GM12878 (cell line): ENCODE measurements around the gene SP8. TPM values are rescaled to one million over a fixed set of nuclear protein-coding genes. Genes with fewer than 3 reads are reported as not detected.

Source experiments
- ATAC-seq: fragments of 200-7000 bp; cut with Tn5 transposase; 3 replicates; pipeline ENCODE4 v1.9.1; 2020; ENCODE audit warnings: mild to moderate bottlenecking, moderate library complexity
- BruUV-seq: library from RNA; stranded (reverse); fragments of 400-500 nt; replicated peaks from 2 replicates; lab custom pipeline; 2021; lab: Mats Ljungman, UMichigan
- CTCF ChIA-PET: fragments of 300-600 bp; sonication (Branson Sonifier 250); formaldehyde crosslinking; extraction: SDS; loops from one replicate; lab custom pipeline; 2021; ENCODE audit warnings: inconsistent platforms; lab: Yijun Ruan, JAX
- POLR2A ChIA-PET: fragments of 350-600 bp; formaldehyde crosslinking; extraction: SDS; loops from one replicate; lab custom pipeline; 2021; ENCODE audit warnings: inconsistent platforms; lab: Charles Lee
- RAD21 ChIA-PET: fragments of 300-600 bp; sonication (Branson Sonifier 250); formaldehyde crosslinking; loops from one replicate; lab custom pipeline; 2023; ENCODE audit warnings: antibody characterized with exemption; ENCODE audit not compliant: unreplicated experiment; lab: Charles Lee
- SMC1A ChIA-PET: fragments of 300-600 bp; sonication (Branson Sonifier 250); formaldehyde crosslinking; loops from one replicate; lab custom pipeline; 2023; ENCODE audit not compliant: unreplicated experiment, uncharacterized antibody; lab: Charles Lee
- DNase-seq: peaks from one replicate; pipeline ENCODE4 v3.0.0-alpha.2; 2011; ENCODE audit warnings: low read depth, low spot score
- FAIRE-seq: peaks from 3 replicates; lab custom pipeline; 2011; peaks lifted over from hg19 to GRCh38; lab: Jason Lieb, UNC
- H2AFZ ChIP-seq: 2 replicates; pipeline ENCODE4 v1.6.0; 2011; ENCODE audit warnings: low read depth, low read length, control low read depth; ENCODE audit not compliant: control insufficient read depth
- H3K27ac ChIP-seq: 2 replicates; pipeline ENCODE4 v1.5.1; 2011; ENCODE audit warnings: control low read depth; ENCODE audit not compliant: control insufficient read depth, insufficient read depth
- H3K27me3 ChIP-seq, 2 experiments: replicated peaks in 1 of 2; 2 replicates each; pipeline versions ENCODE4 v1.6.0 to v1.6.1; 2011; ENCODE audit warnings: low read length in 1 of 2; ENCODE audit not compliant: control insufficient read depth in 2 of 2, insufficient read depth in 2 of 2
- H3K36me3 ChIP-seq, 2 experiments: 2 replicates each; pipeline ENCODE4 v1.5.1; 2011; ENCODE audit warnings: low read length in 1 of 2; ENCODE audit not compliant: control insufficient read depth in 2 of 2, insufficient read depth in 2 of 2
- H3K4me1 ChIP-seq: 2 replicates; pipeline ENCODE4 v1.6.1; 2011; ENCODE audit warnings: mild to moderate bottlenecking, low read length, moderate library complexity, mixed read lengths; ENCODE audit not compliant: control insufficient read depth, insufficient read depth
- H3K4me2 ChIP-seq: 2 replicates; pipeline ENCODE4 v1.6.0; 2011; ENCODE audit warnings: control low read depth; ENCODE audit not compliant: control insufficient read depth, insufficient read depth
- H3K4me3 ChIP-seq: fragments of 200-600 bp; sonication (generic); 2 replicates; pipeline ENCODE4 v1.5.1; 2016
- H3K79me2 ChIP-seq: 2 replicates; pipeline ENCODE4 v1.6.0; 2011; ENCODE audit warnings: low read length; ENCODE audit not compliant: control insufficient read depth, insufficient read depth
- H3K9ac ChIP-seq: 2 replicates; pipeline ENCODE4 v1.8.0; 2011; ENCODE audit warnings: low read length, control low read depth, mixed read lengths; ENCODE audit not compliant: control insufficient read depth, insufficient read depth
- H3K9me3 ChIP-seq: replicated peaks from 3 replicates; pipeline ENCODE4 v1.5.1; 2011; ENCODE audit warnings: mild to moderate bottlenecking, low read length; ENCODE audit not compliant: control insufficient read depth, insufficient read depth
- H4K20me1 ChIP-seq: 2 replicates; pipeline ENCODE4 v1.6.0; 2011; ENCODE audit not compliant: control insufficient read depth, insufficient read depth
- CBX3 ChIP-seq: fragments of 200-600 bp; sonication (generic); IDR thresholded peaks from 2 replicates; pipeline ENCODE4 v1.6.1; 2016; ENCODE audit warnings: low read depth, borderline replicate concordance
- CREM ChIP-seq: IDR thresholded peaks from 2 replicates; pipeline ENCODE4 v1.6.1; 2014; ENCODE audit warnings: antibody characterized with exemption, low read depth
- EED ChIP-seq: sonication (generic); IDR thresholded peaks from 2 replicates; pipeline ENCODE4 v1.6.1; 2016; ENCODE audit warnings: antibody characterized with exemption, low read depth
- EZH2 ChIP-seq: IDR thresholded peaks from 2 replicates; pipeline ENCODE4 v1.6.1; 2012; ENCODE audit warnings: low read depth, mild to moderate bottlenecking, control low read depth, inconsistent platforms, low read length, borderline replicate concordance; ENCODE audit not compliant: control insufficient read depth
- HCFC1 ChIP-seq: fragments of 150-350 bp; IDR thresholded peaks from 2 replicates; pipeline ENCODE4 v1.6.1; 2014; ENCODE audit warnings: low read length
- HDAC6 ChIP-seq: fragments of 200-600 bp; sonication (generic); IDR thresholded peaks from one replicate; pipeline ENCODE4 v1.8.0; 2017; ENCODE audit warnings: antibody characterized with exemption; ENCODE audit not compliant: unreplicated experiment
- KDM1A ChIP-seq: fragments of 200-600 bp; sonication (generic); IDR thresholded peaks from 2 replicates; pipeline ENCODE4 v1.6.1; 2016; ENCODE audit warnings: borderline replicate concordance
- MXI1 ChIP-seq: fragments of 150-350 bp; IDR thresholded peaks from 2 replicates; pipeline ENCODE4 v1.6.1; 2011; ENCODE audit warnings: low read depth, mild to moderate bottlenecking, inconsistent platforms, low read length, improper control_type of control experiment
- MYB ChIP-seq: fragments of 150-350 bp; IDR thresholded peaks from 2 replicates; pipeline ENCODE4 v1.6.1; 2014; ENCODE audit warnings: mild to moderate bottlenecking, low read depth, low read length, borderline replicate concordance
- NR2C1 ChIP-seq: fragments of 450-650 bp; IDR thresholded peaks from 2 replicates; pipeline ENCODE4 v1.6.1; 2017; ENCODE audit warnings: antibody characterized with exemption, mild to moderate bottlenecking, moderate library complexity
- NRF1 ChIP-seq: conservative IDR thresholded peaks from 2 replicates; pipeline ENCODE4 v1.6.1; 2011; ENCODE audit warnings: mild to moderate bottlenecking, low read depth, low read length, improper control_type of control experiment
- PBX3 ChIP-seq: IDR thresholded peaks from 2 replicates; pipeline ENCODE4 v1.6.1; 2011; ENCODE audit warnings: mild to moderate bottlenecking, low read depth, low read length, moderate library complexity; ENCODE audit not compliant: insufficient replicate concordance
- SPI1 ChIP-seq: IDR thresholded peaks from 2 replicates; pipeline ENCODE4 v1.6.1; 2011; ENCODE audit warnings: low read depth, mild to moderate bottlenecking, low read length, moderate library complexity, borderline replicate concordance; ENCODE audit not compliant: insufficient read depth
- SRF ChIP-seq, 2 experiments: IDR thresholded peaks; 2 replicates each; pipeline ENCODE4 v1.6.1; 2011; ENCODE audit warnings: low read depth in 2 of 2, low read length in 2 of 2, mild to moderate bottlenecking in 1 of 2, moderate library complexity in 1 of 2
- STAT3 ChIP-seq: IDR thresholded peaks from 2 replicates; pipeline ENCODE4 v1.6.1; 2011; ENCODE audit warnings: low read depth, low read length, improper control_type of control experiment
- TAF1 ChIP-seq: IDR thresholded peaks from 2 replicates; pipeline ENCODE4 v1.6.1; 2011; ENCODE audit warnings: mild to moderate bottlenecking, low read depth, low read length, borderline replicate concordance
- TCF12 ChIP-seq: IDR thresholded peaks from 2 replicates; pipeline ENCODE4 v1.6.1; 2011; ENCODE audit warnings: low read depth, mild to moderate bottlenecking, low read length
- ZBTB11 ChIP-seq: fragments of 450-650 bp; formaldehyde crosslinking; IDR thresholded peaks from 2 replicates; pipeline ENCODE4 v1.5.0; 2022; ENCODE audit warnings: mild to moderate bottlenecking, missing genetic modification characterization
- ZNF622 ChIP-seq: fragments of 450-650 bp; IDR thresholded peaks from 2 replicates; pipeline ENCODE4 v1.6.1; 2017; ENCODE audit warnings: mild to moderate bottlenecking, inconsistent platforms
- WGBS: methylation state at CpG from one replicate; pipeline ENCODE4 v1.1.6; 2016; ENCODE audit warnings: low lambda C conversion rate; ENCODE audit not compliant: insufficient replicate concordance, insufficient coverage; ENCODE audit errors: missing lambda C conversion rate; 5-methylcytosine and 5-hydroxymethylcytosine counted together
- in situ Hi-C: fragments of 300-500 bp; cut with MboI; formaldehyde crosslinking; loops from 9 replicates; pipeline ENCODE4 v1.14.3; 2018; ENCODE audit warnings: mixed read lengths
- intact Hi-C: fragments of 100-400 bp; cut with micrococcal nuclease; formaldehyde crosslinking; loops from one replicate; pipeline ENCODE4 v1.14.2; 2022; ENCODE audit not compliant: unreplicated experiment
- polyA plus RNA-seq, 11 experiments: library from polyadenylated mRNA; depleted of rRNA in 4 of 11; unstranded in 6 of 11; stranded (reverse) in 5 of 11; fragments of >200 nt; fragmentation: Nextera tagmentation in 4 of 11; fragmentation: Illumina TruSeq in 1 of 11; extraction: Ambion mirVana in 4 of 11; extraction: Trizol in 1 of 11; gene quantifications; 1 replicate in 1 of 11; 2 replicates in 10 of 11; pipeline versions ENCODE4 v1.2.1 to v1.2.3, GENCODE V29; 2011 to 2016; ENCODE audit warnings: inconsistent platforms in 2 of 11, missing spikeins in 2 of 11, low read depth in 1 of 11
- total RNA-seq, 4 experiments: library from RNA; depleted of rRNA in 3 of 4; stranded (reverse); fragments of >200 nt in 3 of 4; fragmentation: Illumina TruSeq in 1 of 4; extraction: Trizol in 1 of 4; gene quantifications; 2 replicates each; pipeline versions ENCODE4 v1.2.1 to v1.2.3, GENCODE V29; 2013 to 2021
- TF ChIP-seq, protein P1 (sequence below): IDR thresholded peaks from 2 replicates; pipeline ENCODE4 v1.6.1; 2012; ENCODE audit warnings: low read depth, low read length, improper control_type of control experiment

The SP8 gene
- total and polyA plus RNA-seq, 10 of the 15 experiments (the other 5 are each of a cell fraction or from before 2014, with no cell fraction given): not detected

- TF ChIP-seq TAF1: no peak
- TF ChIP-seq EZH2: no peak
- no peak for TF ChIP-seq HCFC1
- no peak for TF ChIP-seq SPI1
- no peak for TF ChIP-seq MXI1
- TF ChIP-seq, protein P1, sequence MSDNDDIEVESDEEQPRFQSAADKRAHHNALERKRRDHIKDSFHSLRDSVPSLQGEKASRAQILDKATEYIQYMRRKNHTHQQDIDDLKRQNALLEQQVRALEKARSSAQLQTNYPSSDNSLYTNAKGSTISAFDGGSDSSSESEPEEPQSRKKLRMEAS: no peak
- no peak for TF ChIP-seq STAT3
These were observed 32.7 kb downstream of the SP8 start (continued) for GRCh38 chr7:20754001-20754400.

GRCh38 chr7:20749906-20750305 is 36.8 kb downstream of the SP8 start:
- WGBS: 5% methylated on average over 1 of the region's 1 CpG
- TF ChIP-seq, protein P1: no peak
- no peak for TF ChIP-seq KDM1A
- TF ChIP-seq ZNF622: no peak
- TF ChIP-seq TCF12: no peak
- no peak for TF ChIP-seq MYB
- no peak for TF ChIP-seq NR2C1
- TF ChIP-seq EED: no peak
- no peak for TF ChIP-seq CREM
- TF ChIP-seq NRF1: no peak
- TF ChIP-seq SPI1: no peak
- TF ChIP-seq PBX3: no peak
- no peak for TF ChIP-seq CBX3
- no peak for TF ChIP-seq SRF (IDR thresholded peaks at IDR 0.05; ENCODE audit: low read depth in 2 of 2, low read length in 2 of 2)
- no peak for TF ChIP-seq ZBTB11 (CRISPR knock-in tag)
- no peak for TF ChIP-seq HDAC6

More at GRCh38 chr7:20749906-20750305, 36.8 kb downstream of the SP8 start:
- ATAC-seq (no peak), DNase-seq (no peak), FAIRE-seq (no peak)
- Histone ChIP-seq H3K4me1 (no peaks in the 10 kb centered on the region), H3K27ac (no peak overlapping the region), H3K36me3 (no peaks in the 10 kb centered on the region), H3K9ac (no peak overlapping the region), H4K20me1 (no peaks in the 10 kb centered on the region), H3K4me3 (no peak overlapping the region), H2AFZ (no peak overlapping the region), H3K4me2 (no peak overlapping the region), H3K9me3 (no peaks in the 10 kb centered on the region), H3K79me2 (no peaks in the 10 kb centered on the region), H3K27me3 (no peaks in the 10 kb centered on the region; a peak in 2 of 4 replicates)
- in situ Hi-C loops (no loop called here), intact Hi-C loops (no loop called here)
- ChIA-PET RAD21 (interaction anchor here (0.6 kb wide), 1 partner anchor 504 kb away, joined by 3 read pairs; no protein-coding TSS in a partner anchor), CTCF (no interaction called here), SMC1A (no interaction called here), POLR2A (no interaction called here)
- no TSS peak for BruUV-seq
